Activated T-cell treated with anti-CD3 and anti-CD28 coated beads for 48 hours (primary cell): ENCODE measurements around the gene BCORL1.

ENCODE experiments used
- DNase-seq: peaks from one replicate; pipeline ENCODE4 v3.0.0-alpha.2; 2020; ENCODE audit warnings: low read depth

BCORL1 gene

GRCh38 chrX:130057209-130057608 lies 74.8 kb downstream of the BCORL1 start:
- DNase-seq: no peak

GRCh38 chrX:130058652-130059051 lies 76.2 kb downstream of the BCORL1 start:
- DNase-seq: no peak

GRCh38 chrX:130060122-130061069 lies 78.0 kb downstream of the BCORL1 start:
- DNase-seq: peak; percentile 81

GRCh38 chrX:130066975-130067615 lies 84.7 kb downstream of the BCORL1 start:
- DNase-seq: no peak

GRCh38 chrX:130071611-130072344 lies 89.3 kb downstream of the BCORL1 start:
- no peak for DNase-seq

DNA sequence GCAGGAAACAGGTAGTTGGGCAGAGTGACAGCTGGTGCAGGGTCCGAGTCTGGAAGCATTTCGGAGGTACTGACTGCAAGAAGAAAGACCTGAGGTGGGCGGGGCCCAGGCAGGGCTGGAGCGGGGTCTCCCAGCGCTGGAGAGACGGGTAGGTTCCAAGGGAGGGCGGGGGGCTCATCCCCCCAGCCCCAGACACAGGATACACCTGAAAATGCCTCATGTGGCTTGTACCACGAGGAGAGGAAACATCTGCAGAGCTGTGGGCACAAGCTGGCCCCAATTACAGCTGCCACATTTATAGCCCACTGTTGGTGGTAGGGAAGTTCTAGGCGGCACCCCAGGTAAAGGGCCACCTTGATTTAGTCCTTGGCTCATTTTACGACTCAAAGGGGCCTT lies 89.9 kb downstream of the BCORL1 start:
- no peak for DNase-seq

DNA sequence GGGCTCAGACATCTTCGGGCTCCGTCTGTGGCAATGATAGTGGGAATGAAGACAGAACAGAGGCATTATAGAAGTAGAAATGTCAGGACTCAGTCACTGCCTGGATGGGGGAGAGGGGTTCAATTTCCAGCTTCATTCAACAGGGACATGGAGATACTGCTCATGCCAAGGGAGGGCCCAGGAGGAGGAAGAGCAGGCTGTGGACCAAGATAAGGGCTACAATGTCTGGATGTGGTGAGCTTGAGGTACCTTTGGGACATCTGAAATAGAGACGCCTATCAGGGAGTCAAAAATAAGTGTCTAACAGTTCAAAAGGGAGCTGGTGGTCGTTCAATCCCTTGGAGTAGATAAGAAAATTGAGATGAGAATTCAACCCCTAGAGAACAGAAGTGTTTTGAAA lies 93.3 kb downstream of the BCORL1 start:
- DNase-seq: no peak

DNA sequence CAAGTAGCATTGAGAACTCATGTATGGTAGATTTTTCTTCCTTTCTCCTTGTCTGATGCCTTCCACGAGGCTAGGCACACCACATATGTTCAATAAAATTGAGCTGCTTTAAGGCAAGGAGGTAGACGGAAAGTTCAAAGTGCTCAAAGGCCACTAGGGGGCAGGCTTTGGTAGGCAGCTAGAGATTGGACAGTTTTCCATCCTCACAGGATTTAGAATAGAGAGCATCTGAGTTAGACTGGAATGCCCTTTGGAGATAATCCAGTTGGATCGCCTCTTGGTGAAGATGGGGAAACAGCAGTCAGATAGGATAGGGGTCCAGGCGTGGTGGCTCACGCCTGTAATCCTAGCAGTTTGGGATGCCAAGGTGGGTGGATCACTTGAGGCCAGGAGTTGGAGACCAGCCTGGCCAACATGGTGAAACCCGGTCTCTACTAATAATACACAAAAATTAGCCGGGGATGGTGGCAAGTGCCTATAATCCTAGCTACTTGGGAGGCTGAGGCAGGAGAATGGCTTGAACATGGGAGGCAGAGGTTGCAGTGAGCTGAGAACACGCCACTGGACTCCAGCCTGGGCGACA lies 97.5 kb downstream of the BCORL1 start:
- no peak for DNase-seq

DNA sequence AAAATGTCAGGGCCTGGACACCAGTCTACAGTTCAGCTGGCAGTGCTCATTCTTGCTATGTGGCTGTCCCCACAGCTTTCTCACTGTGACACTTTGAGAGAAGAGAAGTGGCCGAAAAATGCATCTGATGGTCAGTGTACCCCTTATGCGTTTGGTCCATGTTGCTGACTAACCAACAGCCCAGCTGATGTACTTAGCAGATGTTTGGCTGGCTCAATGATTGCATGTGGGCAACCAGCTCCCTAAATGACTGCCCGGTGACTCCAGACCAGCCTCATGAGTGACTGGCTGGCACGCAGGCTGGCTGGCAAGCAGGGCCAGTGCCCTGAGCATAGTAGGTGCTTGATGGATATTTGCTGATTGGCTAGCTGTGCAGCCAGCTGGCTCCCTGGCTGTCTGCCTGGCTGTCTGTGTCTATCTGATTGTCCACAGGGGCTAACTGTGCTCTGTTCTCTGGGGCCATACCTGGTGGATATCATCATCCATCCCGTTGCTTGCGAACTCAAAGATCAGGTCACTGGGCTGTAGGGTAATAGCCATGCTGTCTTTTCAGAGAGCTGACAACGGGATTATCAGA lies 98.4 kb downstream of the BCORL1 start:
- no peak for DNase-seq

GRCh38 chrX:130081421-130082045 lies 99.1 kb downstream of the BCORL1 start:
- DNase-seq: no peak

- peak; percentile 68 for DNase-seq
Observed at GRCh38 chrX:130082244-130083106, 100.0 kb downstream of the BCORL1 start.

DNA sequence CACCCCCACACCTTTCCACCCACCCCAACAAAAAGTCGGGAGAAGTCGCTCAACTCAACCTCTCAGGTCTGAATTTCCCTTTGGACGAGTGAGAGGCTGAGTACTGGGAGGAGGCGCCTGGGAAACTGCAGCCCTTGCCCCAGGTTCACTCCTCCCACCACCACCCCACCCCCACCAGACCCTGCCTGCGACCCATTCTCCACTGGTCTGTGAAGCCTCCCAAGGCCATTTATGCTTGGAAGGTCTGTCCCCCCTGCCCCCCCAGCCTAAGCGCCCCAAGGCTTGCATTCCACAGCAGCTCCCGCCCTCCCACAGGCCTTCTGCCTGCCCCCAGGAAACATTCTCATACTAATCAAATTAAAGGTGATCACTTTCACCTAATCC lies 100.7 kb downstream of the BCORL1 start:
- no peak for DNase-seq

DNA sequence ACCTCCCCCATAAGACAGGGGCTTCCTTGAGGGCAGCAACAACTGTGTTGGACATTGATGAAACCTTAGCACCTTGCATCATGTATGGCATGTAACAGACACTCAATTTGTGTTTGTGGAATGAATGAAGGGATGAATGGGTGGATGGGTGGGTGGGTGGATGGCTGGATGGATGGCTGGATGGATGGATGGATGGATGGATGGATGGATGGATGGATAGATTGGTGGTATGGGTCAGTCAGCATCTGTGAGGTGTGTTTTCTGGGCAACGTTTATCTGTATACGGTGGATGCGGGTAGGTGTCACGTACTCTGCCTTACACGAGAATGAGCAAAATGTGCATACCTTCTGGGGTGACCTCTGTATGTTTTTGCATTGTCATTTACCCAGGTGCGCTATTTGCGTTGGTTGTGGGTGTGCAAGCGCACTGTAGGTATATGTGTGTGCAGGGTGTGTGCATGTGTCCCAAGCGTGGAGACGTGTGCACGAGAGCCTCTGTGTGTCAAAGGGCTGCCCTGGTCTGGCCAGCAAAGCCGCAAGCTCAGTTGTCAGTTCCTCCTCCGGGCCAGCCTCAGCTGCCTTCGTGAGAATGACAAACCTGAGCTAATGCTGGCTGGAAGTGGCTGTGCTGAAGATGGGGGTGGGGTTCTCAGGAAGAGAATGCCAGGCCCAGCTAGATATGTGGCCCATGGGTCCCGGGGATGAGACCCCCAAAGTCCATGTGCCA lies 101.4 kb downstream of the BCORL1 start:
- DNase-seq: no peak

GRCh38 chrX:130084631-130085237 lies 102.3 kb downstream of the BCORL1 start:
- DNase-seq: no peak

DNA sequence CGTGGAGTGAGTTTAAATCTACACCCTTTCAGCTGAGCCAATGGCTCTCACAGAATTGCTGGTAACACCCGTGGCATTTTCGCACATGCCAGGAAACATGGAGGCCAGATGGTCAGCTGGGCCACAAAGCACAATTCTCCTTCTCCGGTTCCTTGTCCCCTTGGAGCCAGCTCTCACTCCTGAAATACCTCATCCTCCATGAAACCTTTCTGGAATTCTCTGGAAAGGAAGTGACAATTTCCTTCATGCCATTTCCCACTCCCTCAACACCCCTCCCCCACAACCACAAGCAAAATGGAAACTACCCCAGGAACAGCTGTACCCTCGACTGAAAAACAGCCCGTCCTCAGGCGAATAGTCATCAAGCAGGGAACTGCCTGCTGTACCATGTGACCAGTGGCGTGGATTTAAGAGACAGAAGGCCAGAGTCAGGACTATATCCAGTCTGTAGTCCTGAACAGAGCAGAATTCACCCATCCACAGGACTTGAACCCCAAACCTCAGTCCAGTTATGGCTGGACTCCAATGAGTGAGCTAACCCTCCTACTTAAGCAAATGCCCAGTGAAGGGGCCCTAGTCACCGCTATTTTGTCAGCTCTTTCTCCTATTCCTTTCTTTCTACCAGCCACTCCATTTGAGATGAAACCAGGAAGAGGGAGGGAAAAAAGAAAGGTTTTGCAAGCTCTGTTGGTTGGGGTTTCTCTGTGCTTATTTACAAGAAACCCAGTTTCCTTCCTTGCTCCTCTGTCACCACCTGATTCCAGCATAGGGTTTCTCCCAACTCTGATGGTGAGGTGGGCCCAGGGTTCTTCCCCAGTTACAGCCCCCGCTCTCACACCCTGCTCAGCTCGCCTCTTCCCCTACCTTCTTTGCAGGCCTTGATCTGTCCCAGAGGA lies 103.4 kb downstream of the BCORL1 start:
- no peak for DNase-seq

DNA sequence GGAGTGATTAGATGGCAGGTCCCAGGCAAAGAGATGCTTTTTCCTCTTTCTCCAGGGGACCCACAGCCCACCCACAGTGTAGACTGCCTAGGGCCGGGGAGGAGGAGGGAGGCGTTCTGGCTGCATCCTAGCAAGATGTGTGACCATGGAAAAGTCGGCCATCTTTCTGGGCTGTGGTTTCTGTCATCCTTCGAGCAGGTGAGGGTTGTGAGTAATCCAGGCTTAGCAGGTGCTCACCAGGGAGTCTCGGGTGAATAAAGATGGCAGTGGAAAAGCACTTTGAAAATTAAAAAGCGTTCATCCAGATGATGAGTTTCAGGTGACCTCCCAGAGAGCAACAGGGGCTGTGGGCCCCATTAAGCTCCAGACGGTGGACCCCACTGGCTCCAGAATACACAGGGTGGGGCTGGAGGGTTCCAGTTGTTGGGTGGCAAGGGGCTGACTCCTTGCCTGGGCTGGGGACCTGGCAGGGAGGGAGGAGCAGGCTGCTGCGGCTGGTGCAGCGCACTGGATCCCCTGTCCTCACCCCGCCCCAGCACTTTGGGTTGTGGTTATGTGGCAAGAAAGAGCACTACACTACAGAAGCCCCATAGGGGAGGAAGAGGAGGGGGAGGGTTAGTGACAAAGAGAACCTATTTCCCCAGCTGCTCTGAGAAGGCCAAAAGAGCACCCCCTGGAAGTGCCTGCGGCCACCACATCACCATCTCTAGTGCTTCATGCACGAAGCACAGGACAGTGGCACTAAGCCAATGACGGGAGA lies 104.2 kb downstream of the BCORL1 start:
- DNase-seq: peak; percentile 56

DNA sequence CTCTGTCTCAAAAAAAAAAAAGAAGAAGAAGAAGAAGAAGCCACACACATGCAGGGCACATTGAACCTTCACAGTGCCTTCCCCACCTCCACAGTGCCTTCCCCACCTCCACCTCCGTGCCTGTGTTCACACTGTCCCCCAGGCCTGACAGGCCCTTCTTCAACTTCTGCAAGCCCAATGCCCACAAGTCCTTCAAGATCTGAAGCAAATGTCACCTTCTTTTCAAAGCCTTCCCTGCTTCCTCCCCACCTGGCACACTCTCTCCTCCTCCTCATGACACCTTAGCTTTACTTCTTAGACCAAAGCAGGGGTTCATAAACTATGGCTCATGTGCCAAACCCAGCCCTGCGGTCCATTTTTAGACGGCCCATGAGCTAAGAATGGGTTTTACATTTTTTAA lies 107.9 kb downstream of the BCORL1 start:
- no peak for DNase-seq
